ENCODE results near the gene MAN2A2.
"Not testable (repeated sequence)": the region's sequence is repeated elsewhere in the genome, so short reads cannot be mapped to it uniquely, and the experiment has no call there.

MAN2A2 gene

GRCh38 chr15:90866800-90867199 is 36.3 kb upstream of the MAN2A2 start:
- Mint-ChIP-seq H3K36me3 (ENCODE audit: low read depth) (peaks cover 4% of the 10 kb centered on the region), H3K27me3 (no peaks in the 10 kb centered on the region), H3K27ac (no peak overlapping the region), H3K4me3 (no peak overlapping the region), H3K4me1 (peaks cover 56% of the 10 kb centered on the region), H3K9me3 (no peaks in the 10 kb centered on the region)
- DNase-seq (no peak), ATAC-seq (no peak)

- peak within 1 kb of the TSS; percentile 91 for H3K27ac Mint-ChIP-seq
- no peaks in the 10 kb centered on the region for H3K9me3 Mint-ChIP-seq
- peaks cover 15% of the 10 kb centered on the region for H3K36me3 Mint-ChIP-seq (ENCODE audit: low read depth)
- H3K4me3 Mint-ChIP-seq: peak within 1 kb of the TSS; percentile 88
- ATAC-seq (no peak), DNase-seq (no peak)
- no peaks in the 10 kb centered on the region for H3K27me3 Mint-ChIP-seq
- peaks cover 63% of the 10 kb centered on the region for H3K4me1 Mint-ChIP-seq
Observed at GRCh38 chr15:90868261-90868689, 34.8 kb upstream of the MAN2A2 start, which contains the start of gene FURIN. TSS of gene FURIN (plus strand) at chr15:90868588. CDS start at chr15:90875741, 7,153 bp downstream.

DNA sequence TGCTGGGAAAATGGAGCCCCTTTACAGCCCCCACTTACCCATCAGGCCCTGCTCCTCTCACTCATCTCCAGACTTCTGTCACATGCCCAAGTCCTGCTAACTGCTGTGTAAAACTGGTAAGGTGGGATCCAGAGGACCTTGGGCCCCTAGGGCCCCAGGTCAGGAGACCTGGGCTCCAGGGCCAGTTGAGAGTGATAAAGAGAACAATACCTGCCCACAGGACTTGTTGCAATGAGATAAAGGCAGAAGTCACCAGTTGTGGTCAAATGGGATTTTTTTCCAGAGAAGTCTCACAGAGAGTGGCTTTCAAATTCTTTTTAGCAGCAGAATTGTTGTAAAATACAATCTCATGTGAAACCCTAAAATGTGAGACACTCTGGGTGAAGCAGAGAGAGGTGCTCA is 34.0 kb upstream of the MAN2A2 start:
- DNase-seq (no peak), ATAC-seq (no peak)
- Mint-ChIP-seq H3K4me1 (peaks cover 58% of the 10 kb centered on the region), H3K4me3 (peak overlapping the region; percentile 88), H3K27me3 (no peaks in the 10 kb centered on the region), H3K36me3 (ENCODE audit: low read depth) (peaks cover 16% of the 10 kb centered on the region), H3K9me3 (no peaks in the 10 kb centered on the region), H3K27ac (peak overlapping the region; percentile 91)

DNA sequence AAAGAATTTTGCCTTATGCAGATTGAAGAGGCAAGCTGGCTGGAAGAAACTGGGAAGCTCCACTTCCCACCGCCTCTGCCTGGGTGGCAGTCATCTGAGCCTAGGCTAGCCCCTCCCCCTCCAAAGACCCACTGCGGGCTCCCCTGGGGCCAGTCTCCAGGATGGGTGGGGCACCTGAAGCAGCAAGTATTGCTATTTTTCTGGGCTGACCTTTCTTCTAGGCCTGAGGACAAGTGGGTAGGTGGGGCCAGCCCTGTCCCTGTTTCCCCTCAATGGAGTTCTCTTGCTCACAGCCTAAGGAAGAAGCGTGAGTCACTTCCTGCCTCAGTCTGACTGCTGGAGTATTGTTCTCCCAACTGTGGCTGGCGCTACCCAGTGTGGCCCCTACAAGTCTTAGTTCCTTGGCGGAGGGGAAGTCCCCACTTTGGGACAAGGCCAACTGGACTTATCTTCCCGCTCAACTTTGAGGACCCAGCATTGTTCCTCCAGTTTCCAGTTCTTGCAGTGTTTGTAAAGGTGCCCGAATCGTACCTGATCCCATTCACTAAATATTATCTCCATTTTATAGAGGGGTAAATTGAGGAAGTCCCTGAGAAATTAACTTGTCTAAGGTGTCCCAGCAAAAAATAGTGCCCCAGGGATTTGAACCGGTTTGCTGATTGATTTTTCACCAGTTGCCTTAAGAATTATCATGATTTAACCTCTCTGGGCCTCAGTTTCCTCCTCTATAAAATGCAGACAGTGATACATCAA is 33.3 kb upstream of the MAN2A2 start:
- H3K36me3 Mint-ChIP-seq (ENCODE audit: low read depth): peaks cover 17% of the 10 kb centered on the region
- H3K4me1 Mint-ChIP-seq: peaks cover 61% of the 10 kb centered on the region

DNA sequence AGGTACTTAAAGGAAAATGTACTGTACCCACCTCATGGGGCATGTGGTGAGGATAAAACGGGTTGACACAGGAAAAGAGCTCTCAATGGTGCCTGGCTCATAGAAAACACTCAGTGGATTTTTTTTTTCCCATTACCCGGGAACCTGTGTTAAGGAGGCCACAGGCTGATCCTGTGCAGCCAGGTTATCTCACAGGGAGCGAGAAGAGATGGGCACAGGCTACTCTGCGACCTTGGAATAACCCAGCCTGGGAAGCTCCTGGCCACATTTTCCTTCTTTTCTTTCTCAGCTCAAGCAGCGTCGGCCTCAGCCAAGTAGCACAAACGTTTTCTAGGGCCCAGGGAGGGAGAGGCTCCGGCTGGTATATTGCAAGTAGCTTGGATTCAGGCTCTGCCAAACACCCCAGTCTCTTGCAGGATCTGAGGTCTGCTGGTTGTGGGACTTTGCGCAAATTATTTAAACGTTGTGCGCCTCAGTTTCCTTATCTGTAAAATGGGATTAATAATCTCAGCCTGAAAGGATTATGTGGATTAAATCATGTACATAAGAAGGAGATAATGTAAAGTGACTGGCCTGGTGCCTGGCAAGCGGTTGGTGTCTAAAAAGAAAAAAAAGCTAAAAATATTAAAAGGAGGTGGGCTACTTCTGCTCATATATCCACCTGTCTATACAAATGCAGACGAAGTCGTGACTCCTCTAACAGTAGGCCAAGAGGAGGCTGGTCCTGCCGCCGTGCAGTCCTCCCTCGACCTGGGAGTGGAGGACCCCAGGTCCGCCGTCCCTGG is 32.6 kb upstream of the MAN2A2 start:
- Mint-ChIP-seq H3K4me1 (peaks cover 60% of the 10 kb centered on the region), H3K27me3 (no peaks in the 10 kb centered on the region), H3K36me3 (ENCODE audit: low read depth) (peaks cover 23% of the 10 kb centered on the region), H3K27ac (peak overlapping the region; percentile 91), H3K4me3 (peak overlapping the region; percentile 88), H3K9me3 (no peaks in the 10 kb centered on the region)
- no peak for DNase-seq
- no peak for ATAC-seq

More for the DNA sequence above, 33.3 kb upstream of the MAN2A2 start:
- Mint-ChIP-seq H3K4me3 (peak overlapping the region; percentile 88), H3K27me3 (no peaks in the 10 kb centered on the region), H3K9me3 (no peaks in the 10 kb centered on the region), H3K27ac (peak overlapping the region; percentile 91)
- DNase-seq (peak; percentile 72), ATAC-seq (peak; percentile 83)

GRCh38 chr15:90871139-90871715 is 31.9 kb upstream of the MAN2A2 start:
- H3K27ac Mint-ChIP-seq: peak overlapping the region; percentile 91
- DNase-seq: peak; percentile 48
- peaks cover 57% of the 10 kb centered on the region for H3K4me1 Mint-ChIP-seq
- H3K9me3 Mint-ChIP-seq: no peaks in the 10 kb centered on the region
- ATAC-seq: no peak
- H3K36me3 Mint-ChIP-seq (ENCODE audit: low read depth): peaks cover 25% of the 10 kb centered on the region
- H3K27me3 Mint-ChIP-seq: no peaks in the 10 kb centered on the region
- peak overlapping the region; percentile 88 for H3K4me3 Mint-ChIP-seq

- no peak for DNase-seq
- no peaks in the 10 kb centered on the region for H3K27me3 Mint-ChIP-seq
Observed at GRCh38 chr15:90871716-90872485, 31.2 kb upstream of the MAN2A2 start.

DNA sequence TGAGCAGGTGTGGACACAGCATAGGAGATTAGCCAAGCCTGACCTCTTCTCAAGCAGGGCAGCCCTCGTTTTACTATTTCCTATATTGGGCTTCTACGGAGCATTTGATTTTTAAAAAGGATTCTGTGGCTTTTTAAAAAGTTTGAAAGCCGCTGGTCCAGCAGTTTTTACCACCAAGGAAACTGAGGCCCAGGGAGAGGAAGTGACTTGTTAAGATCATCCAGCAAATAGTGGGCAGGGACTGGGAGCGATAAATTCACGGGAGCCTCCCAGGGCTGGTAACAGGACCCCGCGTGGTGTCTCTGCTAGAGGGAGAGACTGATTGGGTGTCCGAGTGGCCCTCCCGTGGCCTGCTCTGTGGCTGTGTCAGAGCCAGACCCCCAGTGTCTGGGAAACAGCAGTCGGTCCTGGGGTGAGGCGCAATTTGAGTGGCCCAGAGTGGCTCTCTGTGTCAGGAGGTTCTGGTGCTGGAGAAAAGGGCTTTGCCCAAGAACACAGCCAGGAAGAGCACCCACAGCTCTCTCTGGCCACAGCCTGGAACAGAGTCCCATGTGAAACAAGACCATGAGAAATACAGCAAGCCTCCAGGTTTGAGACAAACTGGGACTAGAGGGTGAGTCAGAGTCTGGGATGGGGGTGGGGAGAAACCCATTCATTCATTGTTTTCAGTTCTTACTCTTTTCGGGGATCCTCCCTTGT is 30.5 kb upstream of the MAN2A2 start:
- Mint-ChIP-seq H3K4me3 (peak overlapping the region; percentile 88), H3K27me3 (no peaks in the 10 kb centered on the region), H3K36me3 (ENCODE audit: low read depth) (peaks cover 39% of the 10 kb centered on the region), H3K9me3 (no peaks in the 10 kb centered on the region), H3K27ac (peak overlapping the region; percentile 94), H3K4me1 (peaks cover 54% of the 10 kb centered on the region)
- ATAC-seq (peak; percentile 68), DNase-seq (peak; percentile 71)

More at GRCh38 chr15:90871716-90872485, 31.2 kb upstream of the MAN2A2 start:
- Mint-ChIP-seq H3K9me3 (no peaks in the 10 kb centered on the region), H3K4me1 (peaks cover 57% of the 10 kb centered on the region), H3K27ac (peak overlapping the region; percentile 94), H3K4me3 (peak overlapping the region; percentile 88), H3K36me3 (ENCODE audit: low read depth) (peaks cover 32% of the 10 kb centered on the region)
- ATAC-seq: no peak

DNA sequence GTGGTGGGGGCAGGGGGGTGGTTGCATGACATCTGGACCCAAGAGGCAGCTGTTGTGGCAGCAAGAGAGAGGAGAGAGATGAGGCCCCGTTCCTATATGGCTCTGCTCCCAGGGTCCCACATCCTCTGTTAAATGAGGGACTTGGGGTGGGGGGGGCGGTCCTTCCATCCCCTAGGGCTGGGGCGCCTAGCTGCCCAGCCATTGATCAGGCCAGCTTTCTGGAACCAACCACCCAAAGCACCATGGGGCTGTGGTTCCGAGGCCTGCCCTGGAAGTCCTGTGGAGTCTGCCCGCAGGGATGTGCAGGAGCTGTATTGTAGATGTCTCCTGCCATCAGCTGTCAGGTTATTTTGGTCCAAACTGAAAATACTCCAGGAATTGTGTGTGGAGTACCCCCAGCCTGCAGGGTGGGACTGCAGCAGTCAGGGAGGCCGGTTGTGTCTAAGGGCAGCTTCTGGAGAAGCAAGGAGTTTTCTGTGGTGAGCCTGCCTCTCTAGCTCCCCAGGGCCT is 29.6 kb upstream of the MAN2A2 start:
- no peak for DNase-seq
- no peak for ATAC-seq
- peaks cover 48% of the 10 kb centered on the region for H3K36me3 Mint-ChIP-seq (ENCODE audit: low read depth)
- H3K4me1 Mint-ChIP-seq: peaks cover 46% of the 10 kb centered on the region
- peak overlapping the region; percentile 88 for H3K4me3 Mint-ChIP-seq
- H3K27me3 Mint-ChIP-seq: no peaks in the 10 kb centered on the region
- peak overlapping the region; percentile 94 for H3K27ac Mint-ChIP-seq
- no peaks in the 10 kb centered on the region for H3K9me3 Mint-ChIP-seq

DNA sequence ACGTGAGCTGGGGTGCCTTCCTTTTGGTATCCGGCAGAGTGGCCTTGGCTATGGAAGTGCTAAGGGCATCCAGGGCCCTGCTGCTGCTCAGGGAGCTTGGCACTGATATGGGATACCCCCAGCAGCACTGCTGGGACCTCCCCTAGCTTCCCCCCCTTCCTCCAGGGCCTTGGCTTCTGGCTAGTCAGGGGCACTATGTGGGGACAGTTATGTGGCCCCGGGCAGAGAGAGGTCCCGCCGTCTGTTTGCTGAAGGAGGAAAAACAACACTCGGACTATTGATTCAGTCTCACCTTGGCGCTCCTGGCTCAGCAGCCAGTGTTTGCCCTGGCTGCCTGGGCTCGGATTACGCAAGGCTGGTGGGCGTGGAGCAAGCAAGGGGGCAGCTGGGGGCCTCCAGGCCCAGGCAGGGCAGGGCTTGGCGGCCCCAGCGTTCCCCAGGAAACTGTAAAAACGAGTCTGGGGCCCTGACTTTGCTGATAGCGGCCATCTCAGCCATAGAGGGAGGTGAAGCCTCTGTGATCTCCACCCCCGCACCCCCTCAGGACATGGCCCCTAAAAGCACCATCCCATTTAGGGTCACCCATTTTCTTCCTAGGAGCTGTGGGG is 29.0 kb upstream of the MAN2A2 start:
- Mint-ChIP-seq H3K27ac (peak overlapping the region; percentile 42), H3K36me3 (ENCODE audit: low read depth) (peaks cover 51% of the 10 kb centered on the region), H3K4me1 (peaks cover 40% of the 10 kb centered on the region), H3K4me3 (peak overlapping the region; percentile 88), H3K9me3 (no peaks in the 10 kb centered on the region), H3K27me3 (no peaks in the 10 kb centered on the region)
- ATAC-seq (no peak), DNase-seq (no peak)

- H3K27me3 Mint-ChIP-seq, H3K4me3 Mint-ChIP-seq, H3K27ac Mint-ChIP-seq, ATAC-seq, DNase-seq, H3K9me3 Mint-ChIP-seq: not testable (repeated sequence)
- peaks cover 32% of the 10 kb centered on the region for H3K4me1 Mint-ChIP-seq
- H3K36me3 Mint-ChIP-seq (ENCODE audit: low read depth): peaks cover 58% of the 10 kb centered on the region
Observed at GRCh38 chr15:90874986-90875385, 28.1 kb upstream of the MAN2A2 start.

- H3K9me3 Mint-ChIP-seq: no peaks in the 10 kb centered on the region
- no peaks in the 10 kb centered on the region for H3K27me3 Mint-ChIP-seq
- no peak overlapping the region for H3K4me3 Mint-ChIP-seq
- peaks cover 26% of the 10 kb centered on the region for H3K4me1 Mint-ChIP-seq
- peaks cover 58% of the 10 kb centered on the region for H3K36me3 Mint-ChIP-seq (ENCODE audit: low read depth)
- DNase-seq (no peak), ATAC-seq (no peak)
- no peak overlapping the region for H3K27ac Mint-ChIP-seq
Observed at GRCh38 chr15:90875549-90875981, 27.5 kb upstream of the MAN2A2 start.

DNA sequence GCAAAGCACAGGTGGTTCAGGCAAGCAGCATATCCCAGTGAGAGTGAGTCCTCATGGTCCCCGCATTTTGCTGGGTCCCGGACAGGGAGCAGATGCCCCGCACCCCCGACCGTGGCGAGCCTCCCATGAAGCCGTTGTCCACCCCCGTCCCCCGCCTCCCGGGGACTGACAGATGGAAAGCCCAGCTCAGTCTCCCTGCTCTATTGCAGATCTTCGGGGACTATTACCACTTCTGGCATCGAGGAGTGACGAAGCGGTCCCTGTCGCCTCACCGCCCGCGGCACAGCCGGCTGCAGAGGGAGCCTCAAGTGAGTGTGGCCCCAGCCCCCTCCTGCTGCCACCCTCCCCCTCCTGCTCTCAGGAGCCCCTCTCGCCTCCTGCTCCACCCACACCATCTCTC is 27.1 kb upstream of the MAN2A2 start:
- DNase-seq: no peak
- ATAC-seq: no peak
- no peaks in the 10 kb centered on the region for H3K27me3 Mint-ChIP-seq
- no peak overlapping the region for H3K4me3 Mint-ChIP-seq
- H3K4me1 Mint-ChIP-seq: peaks cover 22% of the 10 kb centered on the region
- H3K9me3 Mint-ChIP-seq: no peaks in the 10 kb centered on the region
- peaks cover 55% of the 10 kb centered on the region for H3K36me3 Mint-ChIP-seq (ENCODE audit: low read depth)
- peak overlapping the region; percentile 65 for H3K27ac Mint-ChIP-seq

All from activated naive CD8-positive, alpha-beta T cell treated with anti-CD3 and anti-CD28 coated beads, Interleukin-2, amount 50 U/mL, for 24 hours (primary cell).